ENCODE measurements around the gene CHD3. TPM values are rescaled to one million over a fixed set of nuclear protein-coding genes. Genes with fewer than 3 reads are reported as not detected.

CHD3 gene
- total and polyA plus RNA-seq, 10 of the 15 experiments (the other 5 are each of a cell fraction or from before 2014, with no cell fraction given), result 1.4 to 86.8 (median 39.1) TPM

DNA sequence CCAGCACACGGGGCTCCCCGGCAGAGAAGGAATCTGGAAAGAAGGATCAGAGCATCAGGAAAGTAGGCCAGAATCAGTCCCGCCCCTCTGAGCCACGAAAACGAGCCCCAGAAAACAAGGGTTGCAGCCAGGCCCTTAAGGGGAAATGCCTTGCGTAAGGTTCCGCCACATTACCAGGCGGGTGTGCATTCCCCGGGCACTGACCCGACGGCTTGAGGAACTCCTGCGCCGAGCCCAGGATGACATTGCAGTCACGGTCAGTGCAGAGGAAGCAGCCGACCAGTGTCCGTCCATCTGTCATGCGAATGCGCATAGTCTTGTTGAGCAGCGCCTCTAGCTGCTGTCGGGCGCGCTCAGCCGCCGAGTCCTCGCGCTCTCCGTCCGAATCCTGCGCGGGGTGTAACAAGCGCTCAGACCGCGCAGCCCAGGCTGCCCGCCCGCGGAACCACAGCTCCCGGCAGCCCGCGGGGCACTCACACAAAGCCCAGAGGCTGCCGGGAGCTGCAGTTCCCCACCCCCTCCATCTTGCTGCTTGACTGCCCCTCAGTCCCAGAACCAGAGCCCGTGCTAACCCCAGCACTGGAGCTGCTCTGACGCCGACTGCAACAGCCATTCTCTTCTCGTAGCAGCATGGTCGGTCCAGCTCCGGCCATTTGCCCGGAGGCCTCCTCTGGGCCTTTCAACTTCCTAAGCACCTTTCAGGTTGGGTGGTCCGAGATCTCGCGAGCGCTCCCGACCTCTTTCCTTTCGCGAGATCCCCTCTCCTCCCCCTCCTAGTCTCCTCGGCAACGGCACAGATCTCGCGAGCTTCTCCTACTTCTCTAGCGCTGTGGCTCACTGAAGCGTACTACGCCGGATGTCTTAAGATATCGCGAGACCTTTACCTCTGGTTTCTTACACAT is 31.5 kb upstream of the CHD3 start, which contains the start of gene NAA38 (continued):
- TF ChIP-seq ZBED1 (IDR thresholded peaks at IDR 0.05; ENCODE audit: borderline replicate concordance) (0 out of 2 replicates have a peak, but pooled peaks have one; percentile 19), PAX8 (IDR thresholded peaks at IDR 0.05) (no peak), BMI1 (IDR thresholded peaks at IDR 0.05; ENCODE audit: borderline replicate concordance) (peak; percentile 94), E2F4 (IDR thresholded peaks at IDR 0.05; ENCODE audit: low read depth, low read length) (peak; percentile 72; the same call in 1 of the 2 replicates), NFXL1 (IDR thresholded peaks at IDR 0.05; ENCODE audit: borderline replicate concordance) (no peak), ZNF592 (IDR thresholded peaks at IDR 0.05) (no peak), PAX5 (IDR thresholded peaks at IDR 0.05; ENCODE audit: borderline replicate concordance, low read depth, low read length) (peak; percentile 77), MYC (IDR thresholded peaks at IDR 0.05; ENCODE audit: insufficient read depth, insufficient read length, insufficient replicate concordance, low read length, severe bottlenecking) (no peak), ZNF207 (IDR thresholded peaks at IDR 0.05; ENCODE audit: borderline replicate concordance) (peak; percentile 78; the same call in 1 of the 2 replicates), HDGF (IDR thresholded peaks at IDR 0.05) (peak; percentile 63), SIN3A (IDR thresholded peaks at IDR 0.05; ENCODE audit: low read depth, low read length) (no peak; the same call in 1 of the 2 replicates), BHLHE40 (IDR thresholded peaks at IDR 0.05; ENCODE audit: borderline replicate concordance in 1 of 2, low read depth in 2 of 2, low read length in 1 of 2) (peak; percentile 16 to 71; a peak in 2 of 4 replicates), IRF4 (IDR thresholded peaks at IDR 0.05; ENCODE audit: low read depth, low read length) (no peak), RELA (IDR thresholded peaks at IDR 0.05; ENCODE audit: borderline replicate concordance, partially characterized antibody) (no peak), SREBF2 (IDR thresholded peaks at IDR 0.05; ENCODE audit: low read length) (no peak), GABPA (IDR thresholded peaks at IDR 0.05; ENCODE audit: low read depth) (no peak; the same call in 1 of the 2 replicates)
- TF ChIP-seq, protein P1, sequence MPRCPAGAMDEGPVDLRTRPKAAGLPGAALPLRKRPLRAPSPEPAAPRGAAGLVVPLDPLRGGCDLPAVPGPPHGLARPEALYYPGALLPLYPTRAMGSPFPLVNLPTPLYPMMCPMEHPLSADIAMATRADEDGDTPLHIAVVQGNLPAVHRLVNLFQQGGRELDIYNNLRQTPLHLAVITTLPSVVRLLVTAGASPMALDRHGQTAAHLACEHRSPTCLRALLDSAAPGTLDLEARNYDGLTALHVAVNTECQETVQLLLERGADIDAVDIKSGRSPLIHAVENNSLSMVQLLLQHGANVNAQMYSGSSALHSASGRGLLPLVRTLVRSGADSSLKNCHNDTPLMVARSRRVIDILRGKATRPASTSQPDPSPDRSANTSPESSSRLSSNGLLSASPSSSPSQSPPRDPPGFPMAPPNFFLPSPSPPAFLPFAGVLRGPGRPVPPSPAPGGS (IDR thresholded peaks at IDR 0.05; ENCODE audit: borderline replicate concordance, insufficient read depth, low read depth, low read length, poor library complexity, severe bottlenecking), result peak; percentile 65
- TF ChIP-seq, protein P2, sequence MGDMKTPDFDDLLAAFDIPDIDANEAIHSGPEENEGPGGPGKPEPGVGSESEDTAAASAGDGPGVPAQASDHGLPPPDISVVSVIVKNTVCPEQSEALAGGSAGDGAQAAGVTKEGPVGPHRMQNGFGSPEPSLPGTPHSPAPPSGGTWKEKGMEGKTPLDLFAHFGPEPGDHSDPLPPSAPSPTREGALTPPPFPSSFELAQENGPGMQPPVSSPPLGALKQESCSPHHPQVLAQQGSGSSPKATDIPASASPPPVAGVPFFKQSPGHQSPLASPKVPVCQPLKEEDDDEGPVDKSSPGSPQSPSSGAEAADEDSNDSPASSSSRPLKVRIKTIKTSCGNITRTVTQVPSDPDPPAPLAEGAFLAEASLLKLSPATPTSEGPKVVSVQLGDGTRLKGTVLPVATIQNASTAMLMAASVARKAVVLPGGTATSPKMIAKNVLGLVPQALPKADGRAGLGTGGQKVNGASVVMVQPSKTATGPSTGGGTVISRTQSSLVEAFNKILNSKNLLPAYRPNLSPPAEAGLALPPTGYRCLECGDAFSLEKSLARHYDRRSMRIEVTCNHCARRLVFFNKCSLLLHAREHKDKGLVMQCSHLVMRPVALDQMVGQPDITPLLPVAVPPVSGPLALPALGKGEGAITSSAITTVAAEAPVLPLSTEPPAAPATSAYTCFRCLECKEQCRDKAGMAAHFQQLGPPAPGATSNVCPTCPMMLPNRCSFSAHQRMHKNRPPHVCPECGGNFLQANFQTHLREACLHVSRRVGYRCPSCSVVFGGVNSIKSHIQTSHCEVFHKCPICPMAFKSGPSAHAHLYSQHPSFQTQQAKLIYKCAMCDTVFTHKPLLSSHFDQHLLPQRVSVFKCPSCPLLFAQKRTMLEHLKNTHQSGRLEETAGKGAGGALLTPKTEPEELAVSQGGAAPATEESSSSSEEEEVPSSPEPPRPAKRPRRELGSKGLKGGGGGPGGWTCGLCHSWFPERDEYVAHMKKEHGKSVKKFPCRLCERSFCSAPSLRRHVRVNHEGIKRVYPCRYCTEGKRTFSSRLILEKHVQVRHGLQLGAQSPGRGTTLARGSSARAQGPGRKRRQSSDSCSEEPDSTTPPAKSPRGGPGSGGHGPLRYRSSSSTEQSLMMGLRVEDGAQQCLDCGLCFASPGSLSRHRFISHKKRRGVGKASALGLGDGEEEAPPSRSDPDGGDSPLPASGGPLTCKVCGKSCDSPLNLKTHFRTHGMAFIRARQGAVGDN (IDR thresholded peaks at IDR 0.05), result peak; percentile 60

Measured in GM12878 (cell line).